ENCODE data around the gene CEACAM19.
"Not testable (repeated sequence)": the region's sequence is repeated elsewhere in the genome, so short reads cannot be mapped to it uniquely, and the experiment has no call there.

Gene CEACAM19, protein sequence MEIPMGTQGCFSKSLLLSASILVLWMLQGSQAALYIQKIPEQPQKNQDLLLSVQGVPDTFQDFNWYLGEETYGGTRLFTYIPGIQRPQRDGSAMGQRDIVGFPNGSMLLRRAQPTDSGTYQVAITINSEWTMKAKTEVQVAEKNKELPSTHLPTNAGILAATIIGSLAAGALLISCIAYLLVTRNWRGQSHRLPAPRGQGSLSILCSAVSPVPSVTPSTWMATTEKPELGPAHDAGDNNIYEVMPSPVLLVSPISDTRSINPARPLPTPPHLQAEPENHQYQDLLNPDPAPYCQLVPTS

DNA sequence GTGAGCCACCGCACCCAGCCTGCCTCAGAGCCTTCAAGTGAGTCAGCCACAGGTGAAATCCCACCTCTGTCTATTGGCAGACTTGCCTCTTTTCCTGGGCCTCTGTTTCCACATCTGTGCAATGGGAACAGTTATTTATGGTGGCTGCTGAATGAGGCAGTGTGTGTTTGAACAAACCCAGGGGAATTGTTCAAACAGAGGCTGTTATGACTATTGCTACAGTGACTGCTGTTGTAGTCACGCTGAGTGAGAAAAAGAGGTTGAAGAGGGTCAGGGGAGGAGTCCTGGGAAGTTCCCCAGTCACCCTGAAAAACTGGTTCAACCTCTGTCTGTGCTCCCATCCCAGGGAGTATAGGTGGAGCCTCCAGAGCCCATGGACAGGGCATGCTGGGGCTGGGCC, at the start of gene CEACAM19:
Gene CEACAM19, plus strand, starts transcription at position 83 of the 400 bp plus-strand sequence. CDS start 450 bp downstream, outside the sequence.
- DNase-seq = no peak

DNA sequence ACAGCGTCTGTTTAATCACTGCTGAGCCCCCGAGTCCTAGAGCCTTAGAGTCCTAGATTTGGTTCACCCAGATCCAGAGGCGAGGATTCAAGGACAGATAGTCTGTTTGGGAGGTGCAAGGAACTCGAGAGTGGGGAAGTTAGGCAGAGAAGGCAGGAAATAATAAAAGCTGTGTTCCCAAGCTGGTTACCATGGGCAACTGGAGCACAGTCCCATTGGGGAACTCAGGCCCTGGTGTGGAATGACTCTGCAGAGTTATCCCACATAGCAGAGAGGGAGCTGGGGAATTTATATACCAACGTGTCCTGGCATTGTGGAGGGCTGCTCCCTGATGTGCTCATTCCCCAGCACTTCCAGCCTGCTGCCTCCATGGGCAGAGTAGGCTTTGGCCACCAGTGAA, 48.2 kb upstream of the CEACAM19 start:
- DNase-seq = peak in 1 of 2 donors; percentile 42

DNA sequence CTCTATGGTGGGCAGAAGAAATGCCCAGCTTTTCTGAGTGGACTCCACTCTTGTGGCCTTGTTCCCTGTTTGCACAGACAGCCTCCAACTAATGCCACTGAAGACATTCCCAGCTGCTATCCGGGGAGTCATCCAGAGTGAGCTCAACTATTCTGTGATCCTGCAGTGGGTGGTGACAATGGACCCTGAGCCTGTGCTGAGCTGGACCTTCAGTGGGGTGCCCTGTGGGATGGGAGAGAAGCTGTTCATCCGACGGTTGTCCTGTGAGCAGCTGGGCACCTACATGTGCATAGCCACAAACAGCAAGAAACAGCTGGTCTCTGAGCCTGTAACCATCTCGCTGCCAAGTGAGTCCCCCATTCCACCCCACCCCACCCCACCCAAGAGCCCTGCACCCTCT, 47.7 kb upstream of the CEACAM19 start:
- no peak for DNase-seq

DNA sequence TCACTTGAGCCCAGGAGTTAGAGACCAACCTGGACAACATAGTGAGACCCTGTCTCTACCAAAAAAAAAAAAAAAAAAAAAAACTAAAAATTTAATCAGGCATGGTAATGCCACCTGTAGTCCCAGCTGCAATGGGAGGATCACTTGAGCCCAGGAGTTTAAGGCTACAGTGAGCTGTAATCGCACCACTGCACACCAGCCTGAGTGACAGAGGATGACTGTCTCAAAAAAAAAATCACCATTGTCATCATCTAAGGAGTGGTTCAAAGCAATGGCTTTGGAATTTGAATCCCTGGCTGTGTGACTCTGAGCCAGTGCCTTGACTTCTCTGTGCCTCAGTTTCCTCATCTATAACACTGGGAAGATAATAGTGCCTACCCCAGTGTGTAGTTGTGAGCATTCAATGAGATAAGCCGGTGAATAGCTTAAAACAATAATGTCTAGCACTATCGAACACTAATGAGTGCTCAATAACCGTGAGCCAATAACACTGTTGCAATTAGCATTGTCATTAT, 46.4 kb upstream of the CEACAM19 start:
- DNase-seq = no peak

DNA sequence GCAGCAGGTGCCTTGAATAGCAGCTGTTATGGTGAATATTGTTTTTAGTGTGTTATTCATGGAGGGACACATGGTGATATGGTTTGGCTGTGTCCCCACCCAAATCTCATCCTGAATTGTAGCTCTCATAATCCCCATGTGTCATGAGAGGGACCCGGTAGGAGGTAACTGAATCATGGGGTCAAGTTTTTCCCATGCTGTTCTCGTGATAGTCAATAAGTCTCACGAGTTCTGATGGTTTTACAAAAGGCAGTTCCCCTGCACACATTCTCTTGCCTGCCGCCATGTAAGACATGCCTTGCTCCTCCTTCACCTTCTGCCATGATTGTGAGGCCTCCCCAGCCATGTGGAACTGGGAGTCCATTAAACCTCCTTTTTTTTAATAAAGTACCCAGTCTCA, 45.6 kb upstream of the CEACAM19 start:
- DNase-seq = not testable (repeated sequence)

DNA sequence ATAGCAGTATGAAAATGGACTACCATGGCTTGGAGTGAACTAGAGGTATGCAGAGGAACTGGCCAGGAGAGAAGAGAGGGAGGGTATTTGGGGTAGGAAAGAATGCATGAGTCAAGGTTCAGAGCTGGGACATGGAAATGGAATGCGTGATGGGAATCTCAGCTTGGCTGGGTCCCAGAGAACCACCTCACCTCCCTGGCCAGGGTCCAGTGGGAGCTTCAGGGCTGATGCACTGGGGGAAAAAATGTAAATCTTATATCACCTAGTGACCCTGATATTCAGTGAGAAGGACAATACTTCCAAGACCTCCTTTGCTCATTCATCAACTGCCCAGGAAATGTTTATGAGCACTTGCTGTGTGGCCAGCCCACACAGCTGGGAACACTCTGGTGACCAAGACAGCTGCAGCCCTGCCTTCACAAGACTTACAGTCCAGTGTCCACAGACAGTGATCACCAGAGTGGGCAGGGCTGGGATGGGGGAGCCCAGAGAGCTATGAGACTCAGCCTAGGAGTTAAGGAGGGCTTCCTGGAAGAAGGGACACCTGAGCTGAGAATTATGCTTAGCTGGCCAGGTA, 45.1 kb upstream of the CEACAM19 start:
- DNase-seq = no peak

DNA sequence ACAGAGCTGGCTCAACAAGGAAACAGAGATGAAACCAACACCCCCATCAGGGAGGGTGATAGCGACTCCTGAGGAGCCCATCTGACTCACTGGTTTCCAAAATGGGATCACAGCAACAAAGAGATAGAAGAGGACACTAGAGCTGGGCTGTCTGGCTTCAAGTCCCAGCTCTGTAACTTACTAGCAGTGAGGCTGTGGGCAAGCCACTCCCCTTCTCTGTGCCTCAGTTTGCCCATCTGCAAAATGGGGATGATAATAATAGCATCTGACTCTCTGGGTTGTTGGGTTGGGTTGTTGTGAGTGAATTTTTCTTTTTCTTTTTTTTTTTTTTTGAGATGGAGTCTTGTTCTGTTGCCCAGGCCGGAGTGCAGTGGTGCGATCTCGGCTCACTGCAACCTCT, 43.7 kb upstream of the CEACAM19 start:
- no peak for DNase-seq

DNA sequence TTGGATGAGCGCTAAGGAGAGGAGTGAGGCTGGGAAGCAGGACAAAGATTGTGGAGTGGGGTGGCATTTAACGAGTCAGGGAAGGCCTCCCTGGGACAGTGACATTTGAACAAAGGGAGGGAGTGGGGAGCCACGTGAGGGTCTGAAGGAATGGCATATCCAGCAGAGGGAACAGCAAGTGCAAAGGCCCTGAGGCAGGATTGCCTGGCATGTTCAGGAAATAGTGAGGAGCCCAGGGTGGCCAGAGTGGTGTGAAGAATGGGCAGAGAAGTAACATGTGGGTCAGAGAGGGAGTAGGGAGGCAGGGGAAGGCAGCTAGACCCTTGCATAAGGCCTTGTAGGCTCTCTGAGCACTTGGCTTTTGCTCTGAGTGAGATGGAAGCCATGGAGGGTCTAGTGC, 42.5 kb upstream of the CEACAM19 start:
- no peak for DNase-seq

DNA sequence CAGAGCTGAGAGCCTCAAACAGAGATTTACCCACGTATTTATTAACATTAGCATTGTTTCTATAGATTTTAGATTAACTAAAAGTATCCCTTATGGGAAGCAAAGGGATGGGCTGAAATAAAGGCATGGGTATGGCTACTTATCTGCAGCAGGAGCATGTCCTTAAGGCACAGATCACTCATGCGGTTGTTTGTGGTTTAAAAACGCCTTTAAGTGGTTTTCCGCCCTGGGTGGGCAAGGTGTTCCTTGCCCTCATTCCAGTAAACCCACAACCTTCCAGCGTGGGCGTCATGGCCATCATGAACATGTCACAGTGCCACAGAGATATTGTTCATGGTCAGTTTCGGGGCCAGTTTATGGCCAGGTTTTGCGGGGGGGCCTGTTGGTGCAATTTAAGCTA, 39.7 kb upstream of the CEACAM19 start:
- DNase-seq = not testable (repeated sequence)

DNA sequence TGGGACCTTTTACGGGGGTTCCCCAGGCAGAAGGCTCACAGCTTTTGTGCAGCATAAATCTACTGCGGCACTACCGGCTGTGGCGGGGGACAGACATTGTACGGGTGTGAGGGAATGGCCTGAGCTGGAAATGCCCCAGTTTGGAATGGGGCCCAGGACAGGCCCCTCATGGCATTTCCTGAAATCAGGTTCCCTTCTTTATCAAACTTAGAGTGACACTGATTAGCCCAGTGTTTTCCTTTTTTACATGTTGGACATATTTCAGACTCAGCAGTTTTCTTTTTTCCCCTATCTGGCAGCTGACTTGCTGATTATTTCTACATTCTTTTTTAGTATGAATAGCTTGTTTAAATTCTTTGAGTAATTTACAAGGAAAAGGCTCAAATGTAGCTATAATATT, 37.2 kb upstream of the CEACAM19 start:
- not testable (repeated sequence) for DNase-seq

DNA sequence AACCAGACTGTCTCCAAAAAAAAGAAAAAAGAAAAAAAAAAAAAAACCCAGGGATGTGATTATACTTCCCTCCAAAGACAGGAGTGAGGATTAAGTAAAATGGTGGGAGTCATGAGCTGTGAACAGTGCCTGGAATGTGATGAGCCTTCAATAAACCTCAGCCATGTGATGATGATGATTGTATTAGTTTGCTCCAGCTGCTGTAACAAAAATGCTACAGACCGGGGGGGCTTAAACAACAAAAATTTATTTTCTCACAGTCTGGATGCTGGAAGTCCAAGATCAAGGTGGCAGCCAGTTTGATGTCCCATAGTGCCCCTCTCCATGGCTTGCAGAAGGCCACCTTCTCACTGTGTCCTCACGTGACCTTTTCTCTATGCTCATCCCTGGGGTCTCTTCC, 36.5 kb upstream of the CEACAM19 start:
- DNase-seq = no peak

DNA sequence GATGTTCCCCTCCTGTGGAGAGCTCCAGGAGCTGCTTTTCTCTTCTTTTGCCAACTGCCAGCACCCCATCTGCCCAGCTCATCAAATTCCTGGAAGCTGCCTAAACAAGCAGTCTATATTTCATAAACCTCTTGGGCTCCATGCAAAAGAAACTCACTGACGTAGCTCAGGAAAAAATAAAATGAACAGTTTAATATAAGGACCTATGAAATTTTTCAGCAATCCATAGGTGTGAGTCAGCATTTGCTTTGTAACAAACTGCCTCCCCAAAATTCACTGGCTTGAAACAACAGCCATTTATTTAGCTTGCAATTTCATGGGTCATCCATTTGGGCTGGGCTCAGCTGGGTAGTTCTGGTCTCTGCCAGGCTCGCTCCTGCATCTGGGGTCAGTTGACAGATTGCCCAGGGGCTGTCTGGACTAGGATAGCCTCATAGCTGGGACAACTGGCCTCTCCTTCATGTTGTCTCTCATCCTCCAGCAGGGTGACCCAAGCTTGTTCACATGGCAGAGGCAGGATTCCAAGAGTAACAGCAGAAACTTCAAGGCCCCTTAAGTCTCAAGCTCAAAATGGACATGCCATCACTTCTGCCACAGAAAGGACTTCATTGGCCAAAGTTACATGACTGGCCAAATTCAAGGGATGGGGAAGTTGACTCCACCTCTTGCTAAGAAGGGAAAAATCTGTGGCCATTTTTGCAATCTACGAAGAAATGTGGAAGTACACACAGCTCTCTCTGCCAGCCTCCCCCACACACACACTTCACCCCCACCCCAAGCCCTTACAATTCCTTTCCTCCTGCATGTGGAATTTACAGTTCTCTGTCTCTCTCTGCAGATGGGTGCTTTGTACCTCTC, 35.5 kb upstream of the CEACAM19 start:
- peak in 1 of 2 donors; percentile 30 for DNase-seq

DNA sequence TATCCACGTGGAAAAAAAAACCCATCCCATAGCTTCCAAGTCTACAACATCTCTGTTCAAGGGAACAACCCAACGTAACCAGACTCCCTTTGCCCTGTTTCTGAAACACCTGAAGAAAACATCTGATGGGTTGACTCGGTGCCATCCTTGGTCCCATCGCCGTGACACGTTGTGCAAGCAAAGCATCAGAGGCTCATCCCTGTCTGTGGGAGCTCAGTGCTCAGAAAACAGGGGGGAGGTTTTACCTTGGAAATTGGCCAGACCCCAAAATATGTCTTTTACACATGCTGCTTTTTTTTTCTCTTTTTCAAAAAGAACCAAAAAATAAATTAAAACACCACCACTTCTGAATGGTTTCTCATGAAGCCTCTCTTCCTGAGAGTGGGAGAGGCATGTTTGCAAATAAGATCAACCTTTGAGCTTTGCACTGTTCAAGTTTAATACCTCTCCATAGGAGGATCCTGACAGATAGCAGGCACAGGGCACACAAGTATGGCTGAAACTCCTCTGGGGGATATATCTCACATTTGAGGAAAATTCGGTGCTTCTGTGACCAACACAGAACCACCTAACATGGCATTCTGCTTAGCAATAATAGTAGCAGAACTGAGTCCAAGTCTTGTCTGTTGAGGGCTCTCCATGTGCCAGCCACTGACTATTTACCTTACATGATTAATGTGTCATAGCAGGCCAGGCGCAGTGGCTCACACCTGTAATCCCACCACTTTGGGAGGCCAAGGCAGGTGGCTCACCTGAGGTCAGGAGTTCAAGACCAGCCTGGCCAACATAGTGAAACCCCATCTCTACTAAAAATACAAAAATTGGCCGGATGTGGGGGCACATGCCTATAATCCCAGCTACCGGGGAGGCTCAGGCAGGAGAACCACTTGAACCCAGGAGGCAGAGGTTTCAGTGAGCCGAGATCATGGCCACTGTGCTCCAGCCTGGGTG, 34.6 kb upstream of the CEACAM19 start:
- DNase-seq = no peak

DNA sequence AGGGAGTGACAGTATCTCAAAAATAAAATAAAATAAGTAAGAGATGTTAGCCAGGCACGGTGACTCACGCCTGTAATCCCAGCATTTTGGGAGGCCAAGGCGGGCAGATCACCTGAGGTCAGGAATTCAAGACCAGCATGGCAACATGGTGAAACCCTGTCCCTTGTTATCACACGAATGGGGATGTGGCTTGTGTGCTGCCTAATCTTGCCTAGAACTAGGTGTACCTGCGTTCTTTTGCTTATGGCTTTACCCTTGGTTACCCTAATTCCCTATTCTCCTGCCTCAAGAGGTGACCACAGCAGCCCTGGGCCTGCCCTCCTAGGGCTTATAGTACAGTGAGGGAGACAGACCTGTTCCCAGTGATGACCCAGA, 33.9 kb upstream of the CEACAM19 start:
- no peak for DNase-seq

DNA sequence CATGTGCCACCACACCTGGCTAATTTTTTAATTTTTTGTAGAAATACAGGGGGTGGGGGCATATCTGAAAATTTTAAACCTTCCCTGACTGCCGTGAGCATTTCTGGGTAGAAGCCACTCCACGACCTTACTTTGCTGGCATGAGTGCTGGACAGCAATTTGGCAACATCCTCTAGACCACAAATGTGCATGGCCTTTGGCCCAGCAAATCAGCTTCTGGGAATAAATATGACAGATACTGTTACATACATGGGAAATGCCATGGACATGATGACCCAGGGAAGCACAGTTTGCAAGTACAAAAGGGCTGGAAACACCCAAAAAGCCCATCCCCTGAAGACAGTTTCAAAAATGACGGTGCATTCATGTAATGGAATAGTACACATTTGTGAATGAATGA, 30.8 kb upstream of the CEACAM19 start:
- DNase-seq = no peak

DNA sequence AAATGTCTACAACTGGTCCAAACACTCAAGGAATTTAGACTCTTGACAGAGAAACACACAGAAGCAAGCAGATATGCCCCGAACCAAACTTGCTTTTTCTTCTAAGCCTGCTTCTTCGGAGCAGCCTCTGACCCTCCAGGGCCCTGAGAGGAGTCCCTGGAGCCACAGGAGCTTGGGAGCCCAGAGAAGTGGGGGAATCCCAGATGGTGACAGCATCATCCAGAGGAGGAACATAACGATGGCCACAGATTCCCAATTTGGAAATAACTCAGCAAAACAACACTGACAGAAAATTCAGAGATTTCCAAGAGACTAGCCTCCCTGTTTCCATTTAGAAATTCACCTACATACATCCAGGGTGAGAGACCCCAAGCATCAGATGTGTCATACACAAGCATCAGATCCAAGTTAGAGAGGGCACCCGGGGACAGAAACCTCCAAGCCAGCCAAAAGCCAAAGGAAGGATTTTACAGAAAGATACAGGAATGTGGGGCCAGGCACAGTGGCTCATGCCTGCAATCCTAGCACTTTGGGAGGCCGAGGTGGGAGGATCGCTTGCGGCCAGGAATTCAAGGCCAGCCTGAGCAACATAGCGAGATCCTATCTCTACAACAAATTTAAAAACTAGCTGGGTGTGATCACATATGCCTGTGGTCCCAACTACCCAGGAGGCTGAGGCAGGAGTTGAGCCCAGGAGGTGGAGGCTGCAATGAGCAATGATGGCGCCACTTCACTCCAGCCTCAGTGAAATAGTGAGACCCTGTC, 29.6 kb upstream of the CEACAM19 start:
- DNase-seq = no peak

DNA sequence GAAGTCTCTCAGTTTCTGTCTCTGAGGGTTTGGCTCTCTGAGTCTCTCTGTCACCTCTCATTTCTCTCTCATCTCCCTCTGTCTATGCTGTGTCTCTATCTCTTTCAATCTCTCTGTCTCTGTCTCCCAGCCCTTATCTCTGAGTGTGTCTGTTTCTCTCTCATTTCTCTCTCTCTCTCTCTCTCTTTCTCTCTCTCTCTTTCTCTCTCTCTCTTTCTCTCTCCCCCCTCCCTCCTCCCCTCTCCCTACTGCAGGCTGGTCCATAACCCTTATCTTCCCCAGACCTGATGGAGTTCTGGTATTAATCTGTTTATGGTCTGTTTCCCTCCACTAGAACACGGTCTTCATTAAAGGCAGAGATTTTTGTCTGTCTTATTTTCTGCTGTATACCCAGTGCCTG, 28.9 kb upstream of the CEACAM19 start:
- DNase-seq = no peak

DNA sequence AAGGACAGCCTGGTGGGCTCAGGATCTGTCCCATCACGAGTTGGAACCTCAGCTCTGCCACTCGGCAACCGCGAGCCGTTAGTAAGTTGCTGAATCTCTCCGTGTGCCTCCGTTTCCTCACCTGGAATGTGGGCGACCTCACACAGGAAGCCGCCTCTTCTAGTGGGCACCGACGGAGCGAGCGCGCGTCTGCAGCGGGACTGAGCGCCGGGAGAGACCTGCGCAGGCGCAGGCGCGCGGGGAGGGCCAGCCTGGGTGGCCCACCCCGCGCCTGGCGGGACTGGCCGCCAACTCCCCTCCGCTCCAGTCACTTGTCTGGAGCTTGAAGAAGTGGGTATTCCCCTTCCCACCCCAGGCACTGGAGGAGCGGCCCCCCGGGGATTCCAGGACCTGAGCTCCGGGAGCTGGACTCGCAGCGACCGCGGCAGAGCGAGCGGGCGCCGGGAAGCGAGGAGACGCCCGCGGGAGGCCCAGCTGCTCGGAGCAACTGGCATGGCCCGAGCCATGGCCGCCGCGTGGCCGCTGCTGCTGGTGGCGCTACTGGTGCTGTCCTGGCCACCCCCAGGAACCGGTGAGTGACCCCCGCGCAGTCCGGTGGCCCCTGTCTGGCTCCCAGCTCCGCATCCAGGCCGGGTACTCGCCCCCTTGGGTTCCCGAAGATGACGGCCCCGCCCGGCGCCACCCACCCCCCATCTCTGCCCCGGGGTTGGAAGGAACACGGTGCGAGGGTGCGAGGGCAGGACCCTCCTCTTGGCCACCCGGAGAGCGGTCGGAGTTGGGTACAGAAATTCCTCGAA, 27.5 kb upstream of the CEACAM19 start, which contains the start of gene PVR:
Gene PVR, plus strand, starts transcription at position 306 of the 797 bp plus-strand sequence. Its CDS starts 187 bp downstream, at position 493.
- peak; percentile 5 to 26 for DNase-seq

DNA sequence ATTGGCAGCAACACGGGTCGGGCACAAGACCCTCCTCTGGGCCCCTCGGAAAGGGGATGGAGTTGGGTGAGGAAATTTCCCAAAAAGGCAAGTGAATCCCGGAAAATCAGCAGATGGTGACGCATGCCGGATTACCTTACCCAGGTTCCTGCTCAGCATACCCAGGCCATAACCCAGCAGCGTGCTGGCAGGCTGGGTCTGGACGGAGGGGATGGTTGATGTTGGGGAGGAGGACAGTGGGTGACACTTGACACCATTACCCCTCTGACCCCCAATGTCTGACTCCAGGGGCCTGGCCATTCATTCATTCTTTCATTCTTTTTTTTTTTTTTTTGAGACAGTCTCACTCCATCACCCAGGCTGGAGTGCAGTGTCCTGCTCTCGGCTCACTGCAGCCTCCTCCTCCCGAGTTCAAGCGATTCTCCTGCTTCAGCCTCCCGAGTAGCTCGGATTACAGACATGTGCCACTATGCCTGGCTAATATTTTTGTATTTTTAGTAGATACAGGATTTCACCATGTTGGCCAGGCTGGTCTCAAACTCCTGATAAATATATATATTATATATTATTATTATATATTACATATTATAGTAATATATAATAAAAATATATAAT, 26.8 kb upstream of the CEACAM19 start:
- no peak for DNase-seq

DNA sequence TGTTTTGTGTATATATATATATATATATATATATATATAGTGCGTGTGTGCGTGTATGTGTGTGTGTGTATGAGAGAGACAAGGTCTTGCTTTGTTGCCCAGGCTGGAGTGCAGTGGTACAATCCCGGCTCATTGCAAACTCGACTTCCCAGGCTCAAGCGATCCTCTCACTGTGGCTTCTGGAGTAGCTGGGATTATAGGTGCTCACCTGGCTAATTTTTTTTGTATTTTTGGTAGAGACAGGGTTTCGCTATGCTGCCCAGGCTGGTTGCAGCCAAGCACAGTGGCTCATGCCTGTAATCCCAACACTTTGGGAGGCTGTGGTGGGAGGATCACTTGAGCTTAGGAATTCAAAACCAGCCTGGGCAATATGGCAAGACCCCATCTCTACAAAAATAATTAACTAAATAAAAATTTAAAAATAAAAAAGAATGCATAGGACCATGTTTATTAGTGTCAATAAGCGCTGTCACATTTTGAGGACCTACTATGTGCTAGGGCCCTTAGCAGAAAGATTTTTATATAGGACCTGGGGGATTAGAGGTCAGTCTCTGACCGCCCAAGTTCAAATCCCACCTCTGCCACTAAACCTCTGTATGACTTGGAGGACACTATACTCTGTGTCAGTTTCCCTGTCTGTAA, 25.8 kb upstream of the CEACAM19 start:
- no peak for DNase-seq
